ENCODE results near the gene DNAJB5. TPM values are rescaled to one million over a fixed set of nuclear protein-coding genes. Genes with fewer than 3 reads are reported as not detected.
A peak's percentile ranks its signal among the peaks of the same experiment; 100 is the strongest.

DNAJB5 gene
- total RNA-seq, 1 donor from 2014 or later, result 15.4 TPM

- H3K4me1 Mint-ChIP-seq (ENCODE audit: low read depth), result peaks cover 22% of the 10 kb centered on the region
- TF ChIP-seq CTCF (IDR thresholded peaks at IDR 0.05; ENCODE audit: unreplicated experiment), result no peak
- peak; percentile 59 for DNase-seq (ENCODE audit: low spot score, unreplicated experiment)
Measured at GRCh38 chr9:34989946-34990635, 546 bp downstream of the DNAJB5 start.

DNA sequence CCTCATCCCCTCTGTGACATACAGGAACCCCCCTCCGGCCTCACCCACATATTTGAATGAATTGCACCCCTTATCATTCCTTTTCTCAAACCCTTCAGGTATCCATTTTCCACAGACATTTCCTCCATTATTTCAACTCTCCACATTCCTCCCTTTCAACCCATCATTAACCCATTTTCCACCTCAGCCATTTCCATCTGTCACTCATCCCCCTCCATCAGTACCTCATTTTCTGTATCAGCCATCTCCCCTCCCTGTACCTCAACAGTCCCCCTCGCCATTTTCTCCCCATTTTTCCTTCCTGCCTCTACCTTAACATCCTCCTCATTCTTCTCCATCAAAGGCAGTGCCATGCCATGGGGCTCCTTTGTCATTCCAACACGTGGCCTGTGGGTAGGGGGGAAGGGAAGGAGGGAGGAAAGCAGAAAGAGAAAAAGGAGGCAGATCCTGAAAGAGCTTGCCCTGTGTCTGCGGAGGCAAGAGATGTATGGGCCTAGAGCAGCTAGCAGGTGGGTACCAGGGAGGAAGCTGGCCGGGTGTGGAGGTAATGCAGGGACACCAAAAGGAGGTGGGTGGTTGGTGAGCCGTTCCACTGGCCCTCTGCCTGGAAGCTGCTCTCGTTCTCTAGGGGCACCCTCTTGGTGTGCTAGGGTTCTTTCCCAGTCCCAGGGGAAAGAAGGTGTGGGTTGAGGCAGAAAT, 1.5 kb downstream of the DNAJB5 start:
- Mint-ChIP-seq H3K4me1 (ENCODE audit: low read depth) (peaks cover 22% of the 10 kb centered on the region), H3K27me3 (peaks cover 9% of the 10 kb centered on the region), H3K27ac (peak overlapping the region; percentile 53), H3K9me3 (ENCODE audit: low read depth) (no peaks in the 10 kb centered on the region), H3K4me3 (ENCODE audit: low read depth) (peak overlapping the region; percentile 98), H3K36me3 (ENCODE audit: insufficient read depth) (peaks cover 7% of the 10 kb centered on the region)
- no peak for DNase-seq (ENCODE audit: low spot score, unreplicated experiment)
- no peak for TF ChIP-seq CTCF (IDR thresholded peaks at IDR 0.05; ENCODE audit: unreplicated experiment)

More at GRCh38 chr9:34989946-34990635, 546 bp downstream of the DNAJB5 start:
- H3K9me3 Mint-ChIP-seq (ENCODE audit: low read depth), result no peaks in the 10 kb centered on the region
- H3K27me3 Mint-ChIP-seq, result peaks cover 14% of the 10 kb centered on the region
- peak overlapping the region; percentile 97 for H3K27ac Mint-ChIP-seq
- peak overlapping the region; percentile 98 for H3K4me3 Mint-ChIP-seq (ENCODE audit: low read depth)
- peaks cover 5% of the 10 kb centered on the region for H3K36me3 Mint-ChIP-seq (ENCODE audit: insufficient read depth)

- H3K27ac Mint-ChIP-seq, result peak overlapping the region; percentile 63
Measured at GRCh38 chr9:34991607-34992375, 2.2 kb downstream of the DNAJB5 start.

GRCh38 chr9:34992376-34992951, 2.9 kb downstream of the DNAJB5 start:
- no peak for DNase-seq (ENCODE audit: low spot score, unreplicated experiment)
- H3K4me1 Mint-ChIP-seq (ENCODE audit: low read depth), result peaks cover 24% of the 10 kb centered on the region
- H3K27ac Mint-ChIP-seq, result no peak overlapping the region
- no peak for TF ChIP-seq CTCF (IDR thresholded peaks at IDR 0.05; ENCODE audit: unreplicated experiment)
- H3K4me3 Mint-ChIP-seq (ENCODE audit: low read depth), result no peak overlapping the region
- no peaks in the 10 kb centered on the region for H3K9me3 Mint-ChIP-seq (ENCODE audit: low read depth)
- H3K27me3 Mint-ChIP-seq, result peaks cover 3% of the 10 kb centered on the region
- H3K36me3 Mint-ChIP-seq (ENCODE audit: insufficient read depth), result peaks cover 10% of the 10 kb centered on the region

More at GRCh38 chr9:34991607-34992375, 2.2 kb downstream of the DNAJB5 start:
- H3K9me3 Mint-ChIP-seq (ENCODE audit: low read depth), result no peaks in the 10 kb centered on the region
- H3K4me3 Mint-ChIP-seq (ENCODE audit: low read depth), result no peak overlapping the region
- peaks cover 8% of the 10 kb centered on the region for H3K36me3 Mint-ChIP-seq (ENCODE audit: insufficient read depth)
- DNase-seq (ENCODE audit: low spot score, unreplicated experiment), result peak; percentile 27
- H3K4me1 Mint-ChIP-seq (ENCODE audit: low read depth), result peaks cover 22% of the 10 kb centered on the region
- TF ChIP-seq CTCF (IDR thresholded peaks at IDR 0.05; ENCODE audit: unreplicated experiment), result peak; percentile 26
- H3K27me3 Mint-ChIP-seq, result peaks cover 8% of the 10 kb centered on the region
